ENCODE data around the gene TRAPPC14. TPM values are rescaled to one million over a fixed set of nuclear protein-coding genes. Genes with fewer than 3 reads are reported as not detected.

Gene TRAPPC14
- total and polyA plus RNA-seq, 2 of the 13 experiments (the other 11 are each of a cell fraction or from before 2014, with no cell fraction given), result 4.7 to 9.6 TPM

GRCh38 chr7:100119072-100119969 is 39.2 kb downstream of the TRAPPC14 start, which contains the start of the genes CNPY4 and TAF6 (continued):
- TF ChIP-seq ZNF33B (CRISPR knock-in tag; IDR thresholded peaks at IDR 0.05), result no peak
- TF ChIP-seq SUZ12 (IDR thresholded peaks at IDR 0.05; ENCODE audit: low read depth, low read length), result no peak
- TF ChIP-seq, protein P1, sequence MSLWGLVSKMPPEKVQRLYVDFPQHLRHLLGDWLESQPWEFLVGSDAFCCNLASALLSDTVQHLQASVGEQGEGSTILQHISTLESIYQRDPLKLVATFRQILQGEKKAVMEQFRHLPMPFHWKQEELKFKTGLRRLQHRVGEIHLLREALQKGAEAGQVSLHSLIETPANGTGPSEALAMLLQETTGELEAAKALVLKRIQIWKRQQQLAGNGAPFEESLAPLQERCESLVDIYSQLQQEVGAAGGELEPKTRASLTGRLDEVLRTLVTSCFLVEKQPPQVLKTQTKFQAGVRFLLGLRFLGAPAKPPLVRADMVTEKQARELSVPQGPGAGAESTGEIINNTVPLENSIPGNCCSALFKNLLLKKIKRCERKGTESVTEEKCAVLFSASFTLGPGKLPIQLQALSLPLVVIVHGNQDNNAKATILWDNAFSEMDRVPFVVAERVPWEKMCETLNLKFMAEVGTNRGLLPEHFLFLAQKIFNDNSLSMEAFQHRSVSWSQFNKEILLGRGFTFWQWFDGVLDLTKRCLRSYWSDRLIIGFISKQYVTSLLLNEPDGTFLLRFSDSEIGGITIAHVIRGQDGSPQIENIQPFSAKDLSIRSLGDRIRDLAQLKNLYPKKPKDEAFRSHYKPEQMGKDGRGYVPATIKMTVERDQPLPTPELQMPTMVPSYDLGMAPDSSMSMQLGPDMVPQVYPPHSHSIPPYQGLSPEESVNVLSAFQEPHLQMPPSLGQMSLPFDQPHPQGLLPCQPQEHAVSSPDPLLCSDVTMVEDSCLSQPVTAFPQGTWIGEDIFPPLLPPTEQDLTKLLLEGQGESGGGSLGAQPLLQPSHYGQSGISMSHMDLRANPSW (CRISPR knock-in tag; IDR thresholded peaks at IDR 0.05; ENCODE audit: borderline replicate concordance), result no peak
- no peak for TF ChIP-seq SP140L (CRISPR knock-in tag; IDR thresholded peaks at IDR 0.05; ENCODE audit: borderline replicate concordance)
- TF ChIP-seq ZNF879 (CRISPR knock-in tag; IDR thresholded peaks at IDR 0.05), result no peak
- no peak for TF ChIP-seq NBN (conservative IDR thresholded peaks at IDR 0.05)
- TF ChIP-seq ZNF615 (CRISPR knock-in tag; IDR thresholded peaks at IDR 0.05; ENCODE audit: borderline replicate concordance), result no peak
- TF ChIP-seq NFIC (IDR thresholded peaks at IDR 0.05; ENCODE audit: low read length), result no peak
- no peak for TF ChIP-seq PLSCR1 (CRISPR knock-in tag; IDR thresholded peaks at IDR 0.05; ENCODE audit: borderline replicate concordance)
- peak in 1 of 2 experiments; percentile 100; a peak in 1 of 4 replicates for TF ChIP-seq EP300 (IDR thresholded peaks at IDR 0.05; ENCODE audit: low read depth in 2 of 2, low read length in 2 of 2)
- peak; percentile 8; the same call in 1 of the 2 replicates for TF ChIP-seq EP300 (CRISPR knock-in tag; IDR thresholded peaks at IDR 0.05; ENCODE audit: borderline replicate concordance)
- TF ChIP-seq PHF21A (CRISPR knock-in tag; IDR thresholded peaks at IDR 0.05), result 0 out of 2 replicates have a peak, but pooled peaks have one; percentile 42
- TF ChIP-seq PHF20 (CRISPR knock-in tag; IDR thresholded peaks at IDR 0.05), result peak; percentile 68; the same call in 1 of the 2 replicates
- peak; percentile 6 to 25; a peak in 1 of 4 replicates for TF ChIP-seq NR2F1 (CRISPR knock-in tag; IDR thresholded peaks at IDR 0.05)
- peak; percentile 24 for TF ChIP-seq FOXP4 (CRISPR knock-in tag; IDR thresholded peaks at IDR 0.05)
- TF ChIP-seq SRF (IDR thresholded peaks at IDR 0.05; ENCODE audit: low read depth, low read length), result no peak
- TF ChIP-seq MAZ (IDR thresholded peaks at IDR 0.05; ENCODE audit: borderline replicate concordance, low read depth, low read length), result peak; percentile 88
- peak; percentile 87; the same call in 1 of the 2 replicates for TF ChIP-seq MAZ (CRISPR knock-in tag; IDR thresholded peaks at IDR 0.05; ENCODE audit: low read depth)
- TF ChIP-seq ZNF562 (CRISPR knock-in tag; IDR thresholded peaks at IDR 0.05; ENCODE audit: borderline replicate concordance), result no peak
- no peak for TF ChIP-seq ZNF703 (CRISPR knock-in tag; IDR thresholded peaks at IDR 0.05; ENCODE audit: borderline replicate concordance)
- no peak for TF ChIP-seq ZNF850 (CRISPR knock-in tag; conservative IDR thresholded peaks at IDR 0.05)
- no peak for TF ChIP-seq HMG20A (CRISPR knock-in tag; IDR thresholded peaks at IDR 0.05; ENCODE audit: borderline replicate concordance)
- no peak for TF ChIP-seq KDM1A (CRISPR knock-in tag; IDR thresholded peaks at IDR 0.05)
- no peak; the same call in 1 of the 2 replicates for TF ChIP-seq ARHGAP35 (CRISPR knock-in tag; IDR thresholded peaks at IDR 0.05; ENCODE audit: borderline replicate concordance)
- TF ChIP-seq ATF7-NPFF (CRISPR knock-in tag; IDR thresholded peaks at IDR 0.05; ENCODE audit: low read depth), result no peak

Measured in HepG2 (cell line).